ENCODE measurements around the gene PLD6.

Gene PLD6

GRCh38 chr17:17170346-17170985, 35.7 kb downstream of the PLD6 start:
- Histone ChIP-seq H3K36me3 (ENCODE audit: insufficient read depth, low read depth, low read length) (peaks cover 50% of the 10 kb centered on the region), H3K4me3 (ENCODE audit: low read length) (no peak overlapping the region), H3K4me1 (ENCODE audit: insufficient read depth, low read length) (no peaks in the 10 kb centered on the region), H3K27me3 (ENCODE audit: insufficient read depth, low read length) (no peaks in the 10 kb centered on the region), H3K9ac (ENCODE audit: low read depth, low read length) (no peak overlapping the region; the same call in 1 of the 2 replicates), H3K9me3 (ENCODE audit: insufficient read depth, low read depth, low read length) (no peaks in the 10 kb centered on the region), H3K27ac (ENCODE audit: low read length) (no peak overlapping the region)

GRCh38 chr17:17169396-17169795, 36.7 kb downstream of the PLD6 start:
- Histone ChIP-seq H3K27ac (ENCODE audit: low read length) (no peak overlapping the region), H3K27me3 (ENCODE audit: insufficient read depth, low read length) (no peaks in the 10 kb centered on the region), H3K9me3 (ENCODE audit: insufficient read depth, low read depth, low read length) (no peaks in the 10 kb centered on the region), H3K36me3 (ENCODE audit: insufficient read depth, low read depth, low read length) (peaks cover 51% of the 10 kb centered on the region), H3K9ac (ENCODE audit: low read depth, low read length) (no peak overlapping the region), H3K4me1 (ENCODE audit: insufficient read depth, low read length) (no peaks in the 10 kb centered on the region), H3K4me3 (ENCODE audit: low read length) (no peak overlapping the region)

- H3K27me3 ChIP-seq (ENCODE audit: insufficient read depth, low read length): no peaks in the 10 kb centered on the region
- no peaks in the 10 kb centered on the region for H3K9me3 ChIP-seq (ENCODE audit: insufficient read depth, low read depth, low read length)
- H3K9ac ChIP-seq (ENCODE audit: low read depth, low read length): no peak overlapping the region
- no peaks in the 10 kb centered on the region for H3K4me1 ChIP-seq (ENCODE audit: insufficient read depth, low read length)
- peaks cover 53% of the 10 kb centered on the region for H3K36me3 ChIP-seq (ENCODE audit: insufficient read depth, low read depth, low read length)
- H3K27ac ChIP-seq (ENCODE audit: low read length): no peak overlapping the region
- no peak overlapping the region for H3K4me3 ChIP-seq (ENCODE audit: low read length)
Measured at GRCh38 chr17:17168401-17168800, 37.7 kb downstream of the PLD6 start.

GRCh38 chr17:17167986-17168385, 38.1 kb downstream of the PLD6 start:
- Histone ChIP-seq H3K4me3 (ENCODE audit: low read length) (no peak overlapping the region), H3K9ac (ENCODE audit: low read depth, low read length) (no peak overlapping the region), H3K27ac (ENCODE audit: low read length) (no peak overlapping the region), H3K36me3 (ENCODE audit: insufficient read depth, low read depth, low read length) (peaks cover 51% of the 10 kb centered on the region), H3K9me3 (ENCODE audit: insufficient read depth, low read depth, low read length) (no peaks in the 10 kb centered on the region), H3K4me1 (ENCODE audit: insufficient read depth, low read length) (no peaks in the 10 kb centered on the region), H3K27me3 (ENCODE audit: insufficient read depth, low read length) (no peaks in the 10 kb centered on the region)

- Histone ChIP-seq H3K27ac (ENCODE audit: low read length) (no peak overlapping the region), H3K9ac (ENCODE audit: low read depth, low read length) (no peak overlapping the region), H3K36me3 (ENCODE audit: insufficient read depth, low read depth, low read length) (peaks cover 53% of the 10 kb centered on the region), H3K4me1 (ENCODE audit: insufficient read depth, low read length) (no peaks in the 10 kb centered on the region), H3K9me3 (ENCODE audit: insufficient read depth, low read depth, low read length) (no peaks in the 10 kb centered on the region), H3K4me3 (ENCODE audit: low read length) (no peak overlapping the region), H3K27me3 (ENCODE audit: insufficient read depth, low read length) (no peaks in the 10 kb centered on the region)
Measured at GRCh38 chr17:17167356-17167755, 38.8 kb downstream of the PLD6 start.

- no peak overlapping the region for H3K27ac ChIP-seq (ENCODE audit: low read length)
- H3K9ac ChIP-seq (ENCODE audit: low read depth, low read length): no peak overlapping the region
- peaks cover 60% of the 10 kb centered on the region for H3K36me3 ChIP-seq (ENCODE audit: insufficient read depth, low read depth, low read length)
- no peaks in the 10 kb centered on the region for H3K9me3 ChIP-seq (ENCODE audit: insufficient read depth, low read depth, low read length)
- H3K4me3 ChIP-seq (ENCODE audit: low read length): no peak overlapping the region
- no peaks in the 10 kb centered on the region for H3K27me3 ChIP-seq (ENCODE audit: insufficient read depth, low read length)
- H3K4me1 ChIP-seq (ENCODE audit: insufficient read depth, low read length): no peaks in the 10 kb centered on the region
Measured at GRCh38 chr17:17166446-17166845, 39.7 kb downstream of the PLD6 start.

- Histone ChIP-seq H3K27ac (ENCODE audit: low read length) (no peak overlapping the region), H3K4me1 (ENCODE audit: insufficient read depth, low read length) (no peaks in the 10 kb centered on the region), H3K4me3 (ENCODE audit: low read length) (no peak overlapping the region), H3K27me3 (ENCODE audit: insufficient read depth, low read length) (no peaks in the 10 kb centered on the region), H3K9me3 (ENCODE audit: insufficient read depth, low read depth, low read length) (no peaks in the 10 kb centered on the region), H3K36me3 (ENCODE audit: insufficient read depth, low read depth, low read length) (peaks cover 66% of the 10 kb centered on the region), H3K9ac (ENCODE audit: low read depth, low read length) (no peak overlapping the region)
Measured at GRCh38 chr17:17165666-17166308, 40.3 kb downstream of the PLD6 start.

- no peak overlapping the region for H3K4me3 ChIP-seq (ENCODE audit: low read length)
- H3K4me1 ChIP-seq (ENCODE audit: insufficient read depth, low read length): no peaks in the 10 kb centered on the region
- H3K9me3 ChIP-seq (ENCODE audit: insufficient read depth, low read depth, low read length): no peaks in the 10 kb centered on the region
- H3K36me3 ChIP-seq (ENCODE audit: insufficient read depth, low read depth, low read length): peaks cover 73% of the 10 kb centered on the region
- no peaks in the 10 kb centered on the region for H3K27me3 ChIP-seq (ENCODE audit: insufficient read depth, low read length)
- H3K27ac ChIP-seq (ENCODE audit: low read length): no peak overlapping the region
- H3K9ac ChIP-seq (ENCODE audit: low read depth, low read length): no peak overlapping the region
Measured at GRCh38 chr17:17164676-17165075, 41.5 kb downstream of the PLD6 start.

- H3K9me3 ChIP-seq (ENCODE audit: insufficient read depth, low read depth, low read length): no peaks in the 10 kb centered on the region
- H3K36me3 ChIP-seq (ENCODE audit: insufficient read depth, low read depth, low read length): peaks cover 78% of the 10 kb centered on the region
- H3K4me1 ChIP-seq (ENCODE audit: insufficient read depth, low read length): no peaks in the 10 kb centered on the region
- no peak overlapping the region for H3K9ac ChIP-seq (ENCODE audit: low read depth, low read length)
- no peak overlapping the region for H3K27ac ChIP-seq (ENCODE audit: low read length)
- H3K4me3 ChIP-seq (ENCODE audit: low read length): no peak overlapping the region
- H3K27me3 ChIP-seq (ENCODE audit: insufficient read depth, low read length): no peaks in the 10 kb centered on the region
Measured at GRCh38 chr17:17164156-17164555, 42.0 kb downstream of the PLD6 start.

- H3K9ac ChIP-seq (ENCODE audit: low read depth, low read length): no peak overlapping the region
- no peak overlapping the region for H3K27ac ChIP-seq (ENCODE audit: low read length)
- H3K36me3 ChIP-seq (ENCODE audit: insufficient read depth, low read depth, low read length): peaks cover 81% of the 10 kb centered on the region
- H3K4me1 ChIP-seq (ENCODE audit: insufficient read depth, low read length): no peaks in the 10 kb centered on the region
- no peaks in the 10 kb centered on the region for H3K9me3 ChIP-seq (ENCODE audit: insufficient read depth, low read depth, low read length)
- H3K4me3 ChIP-seq (ENCODE audit: low read length): no peak overlapping the region
- H3K27me3 ChIP-seq (ENCODE audit: insufficient read depth, low read length): no peaks in the 10 kb centered on the region
Measured at GRCh38 chr17:17161759-17162158, 44.4 kb downstream of the PLD6 start.

- H3K4me1 ChIP-seq (ENCODE audit: insufficient read depth, low read length): no peaks in the 10 kb centered on the region
- no peaks in the 10 kb centered on the region for H3K9me3 ChIP-seq (ENCODE audit: insufficient read depth, low read depth, low read length)
- H3K27me3 ChIP-seq (ENCODE audit: insufficient read depth, low read length): no peaks in the 10 kb centered on the region
- no peak overlapping the region for H3K4me3 ChIP-seq (ENCODE audit: low read length)
- H3K36me3 ChIP-seq (ENCODE audit: insufficient read depth, low read depth, low read length): peaks cover 81% of the 10 kb centered on the region
- no peak overlapping the region for H3K27ac ChIP-seq (ENCODE audit: low read length)
- H3K9ac ChIP-seq (ENCODE audit: low read depth, low read length): no peak overlapping the region
Measured at GRCh38 chr17:17161121-17161520, 45.0 kb downstream of the PLD6 start.

- Histone ChIP-seq H3K9ac (ENCODE audit: low read depth, low read length) (no peak overlapping the region), H3K4me3 (ENCODE audit: low read length) (no peak overlapping the region), H3K9me3 (ENCODE audit: insufficient read depth, low read depth, low read length) (no peaks in the 10 kb centered on the region), H3K27me3 (ENCODE audit: insufficient read depth, low read length) (no peaks in the 10 kb centered on the region), H3K36me3 (ENCODE audit: insufficient read depth, low read depth, low read length) (peaks cover 81% of the 10 kb centered on the region), H3K27ac (ENCODE audit: low read length) (no peak overlapping the region), H3K4me1 (ENCODE audit: insufficient read depth, low read length) (no peaks in the 10 kb centered on the region)
Measured at GRCh38 chr17:17159571-17159970, 46.6 kb downstream of the PLD6 start.
